H9 (cell line): ENCODE measurements around the gene ZBTB20. TPM values are rescaled to one million over a fixed set of nuclear protein-coding genes. Genes with fewer than 3 reads are reported as not detected.

ENCODE experiments used
- DNase-seq: peaks from one replicate; pipeline ENCODE4 v3.0.0-alpha.2; 2017
- H2AFZ ChIP-seq: one replicate; pipeline ENCODE4 v1.6.1; 2013; ENCODE audit warnings: mild to moderate bottlenecking, low read length, control low read depth, moderate library complexity
- H2AK5ac ChIP-seq: 2 replicates; pipeline ENCODE4 v1.6.1; 2013; ENCODE audit warnings: low read length, control low read depth, mixed read lengths; ENCODE audit not compliant: insufficient read length
- H2BK120ac ChIP-seq: one replicate; pipeline ENCODE4 v1.6.1; 2013; ENCODE audit warnings: low read depth, mild to moderate bottlenecking, low read length, control low read depth, inconsistent platforms; ENCODE audit not compliant: poor library complexity, severe bottlenecking
- H2BK12ac ChIP-seq: 2 replicates; pipeline ENCODE4 v1.6.1; 2013; ENCODE audit warnings: low read length, control low read depth, mixed read lengths, low read depth; ENCODE audit not compliant: insufficient read length
- H2BK15ac ChIP-seq: 2 replicates; pipeline ENCODE4 v1.6.1; 2013; ENCODE audit warnings: low read depth, low read length, control low read depth
- H2BK20ac ChIP-seq: one replicate; pipeline ENCODE4 v1.6.1; 2013; ENCODE audit warnings: low read depth, mild to moderate bottlenecking, low read length, control low read depth, inconsistent platforms; ENCODE audit not compliant: poor library complexity, severe bottlenecking
- H2BK5ac ChIP-seq: 2 replicates; pipeline ENCODE4 v1.6.1; 2013; ENCODE audit warnings: low read length, control low read depth, mixed read lengths; ENCODE audit not compliant: insufficient read length
- H3K14ac ChIP-seq: 2 replicates; pipeline ENCODE4 v1.6.1; 2013; ENCODE audit warnings: low read length, control low read depth; ENCODE audit not compliant: insufficient read depth
- H3K18ac ChIP-seq: 2 replicates; pipeline ENCODE4 v1.6.1; 2013; ENCODE audit warnings: low read depth, mild to moderate bottlenecking, mixed read lengths, low read length, control low read depth; ENCODE audit not compliant: insufficient read length
- H3K23ac ChIP-seq: 2 replicates; pipeline ENCODE4 v1.6.1; 2013; ENCODE audit warnings: low read length, control low read depth, mixed read lengths, low read depth; ENCODE audit not compliant: insufficient read length
- H3K23me2 ChIP-seq: 2 replicates; pipeline ENCODE4 v1.6.1; 2013; ENCODE audit warnings: low read depth, mild to moderate bottlenecking, mixed read lengths, low read length, control low read depth; ENCODE audit not compliant: insufficient read length, poor library complexity, severe bottlenecking
- H3K27ac ChIP-seq: 2 replicates; pipeline ENCODE4 v1.5.1; 2013; ENCODE audit warnings: low read length, control low read depth, mixed read lengths, low read depth; ENCODE audit not compliant: insufficient read length
- H3K27me3 ChIP-seq: 2 replicates; pipeline ENCODE4 v1.6.1; 2013; ENCODE audit warnings: low read length, control low read depth, inconsistent platforms; ENCODE audit not compliant: insufficient read depth
- H3K4ac ChIP-seq: 2 replicates; pipeline ENCODE4 v1.6.1; 2013; ENCODE audit warnings: low read depth, mild to moderate bottlenecking, control low read depth, inconsistent platforms, low read length, moderate library complexity
- H3K4me1 ChIP-seq: 2 replicates; pipeline ENCODE4 v1.6.1; 2013; ENCODE audit warnings: low read length, control low read depth, inconsistent platforms; ENCODE audit not compliant: insufficient read depth
- H3K4me2 ChIP-seq: 2 replicates; pipeline ENCODE4 v1.6.1; 2013; ENCODE audit warnings: low read length, control low read depth, mixed read lengths; ENCODE audit not compliant: insufficient read length, insufficient read depth
- H3K56ac ChIP-seq: 2 replicates; pipeline ENCODE4 v1.6.1; 2013; ENCODE audit warnings: low read depth, mild to moderate bottlenecking, mixed read lengths, low read length, control low read depth; ENCODE audit not compliant: insufficient read length
- H3K79me1 ChIP-seq: 2 replicates; pipeline ENCODE4 v1.6.1; 2013; ENCODE audit warnings: low read depth, mild to moderate bottlenecking, moderate library complexity, low read length, control low read depth, inconsistent platforms; ENCODE audit not compliant: insufficient read depth, poor library complexity, severe bottlenecking
- H3K79me2 ChIP-seq: 2 replicates; pipeline ENCODE4 v1.6.1; 2013; ENCODE audit warnings: low read length, control low read depth, inconsistent platforms; ENCODE audit not compliant: insufficient read depth
- H3K9ac ChIP-seq: 2 replicates; pipeline ENCODE4 v1.6.1; 2013; ENCODE audit warnings: low read length, control low read depth, mixed read lengths; ENCODE audit not compliant: insufficient read length; ENCODE audit errors: extremely low read depth
- H3K9me3 ChIP-seq: one replicate; pipeline ENCODE4 v1.6.1; 2013; ENCODE audit warnings: low read depth, low read length, inconsistent platforms; ENCODE audit not compliant: control insufficient read depth
- H3T11ph ChIP-seq: one replicate; pipeline ENCODE4 v1.6.1; 2013; ENCODE audit warnings: mild to moderate bottlenecking, low read length, control low read depth, inconsistent platforms
- H4K20me1 ChIP-seq: one replicate; pipeline ENCODE4 v1.6.1; 2013; ENCODE audit not compliant: control insufficient read depth, insufficient read length, insufficient read depth
- H4K5ac ChIP-seq: 2 replicates; pipeline ENCODE4 v1.6.1; 2013; ENCODE audit warnings: low read depth, mild to moderate bottlenecking, mixed read lengths, low read length, control low read depth; ENCODE audit not compliant: insufficient read length
- H4K8ac ChIP-seq: replicated peaks from 2 replicates; pipeline ENCODE4 v1.6.1; 2013; ENCODE audit warnings: low read length, control low read depth, mixed read lengths, low read depth; ENCODE audit not compliant: insufficient read length
- H4K91ac ChIP-seq: 2 replicates; pipeline ENCODE4 v1.6.1; 2013; ENCODE audit warnings: low read depth, mild to moderate bottlenecking, moderate library complexity, mixed read lengths, low read length, control low read depth; ENCODE audit not compliant: insufficient read length
- H3K27ac Mint-ChIP-seq, 3 experiments: 2 replicates in 2 of 3; 3 replicates in 1 of 3; pipeline ENCODE4 v1.8.0; 2020 to 2021; ENCODE audit warnings: mixed read lengths in 3 of 3, mild to moderate bottlenecking in 1 of 3, moderate library complexity in 1 of 3
- H3K27me3 Mint-ChIP-seq: 2 replicates; pipeline ENCODE4 v1.8.0; 2021; ENCODE audit warnings: low read depth, mild to moderate bottlenecking, moderate library complexity, mixed read lengths
- H3K36me3 Mint-ChIP-seq, 3 experiments: 2 replicates in 2 of 3; 3 replicates in 1 of 3; pipeline ENCODE4 v1.8.0; 2020 to 2021; ENCODE audit warnings: low read depth in 3 of 3, mixed read lengths in 3 of 3; ENCODE audit not compliant: insufficient read depth in 1 of 3
- H3K4me1 Mint-ChIP-seq, 2 experiments: 2 replicates each; pipeline ENCODE4 v1.8.0; 2020; ENCODE audit warnings: mixed read lengths in 2 of 2
- H3K4me3 Mint-ChIP-seq, 2 experiments: 2 replicates in 1 of 2; 3 replicates in 1 of 2; pipeline ENCODE4 v1.8.0; 2020 to 2021; ENCODE audit warnings: mild to moderate bottlenecking in 2 of 2, mixed read lengths in 2 of 2, moderate library complexity in 1 of 2
- H3K9me3 Mint-ChIP-seq, 2 experiments: 2 replicates in 1 of 2; 3 replicates in 1 of 2; pipeline ENCODE4 v1.8.0; 2020; ENCODE audit warnings: mild to moderate bottlenecking in 2 of 2, mixed read lengths in 2 of 2, moderate library complexity in 1 of 2
- CTCF ChIP-seq: fragments of 200-600 bp; sonication (generic); conservative IDR thresholded peaks from 3 replicates; pipeline ENCODE4 v1.8.0; 2021; ENCODE audit warnings: antibody characterized with exemption, mild to moderate bottlenecking
- WGBS: extraction: QIAGEN DNeasy Blood & Tissue Kit; methylation state at CpG from one replicate; pipeline ENCODE4 v1.1.7; 2013; ENCODE audit warnings: missing lambda C conversion rate, low lambda C conversion rate, mixed read lengths; ENCODE audit not compliant: insufficient read length; ENCODE audit errors: extremely low coverage; 5-methylcytosine and 5-hydroxymethylcytosine counted together
- total RNA-seq: library from RNA; stranded (reverse); gene quantifications from 2 replicates; pipeline ENCODE4 v1.2.1, GENCODE V29; 2021

ZBTB20 gene
- total RNA-seq, 1 experiment from 2014 or later = 0.70 TPM

GRCh38 chr3:114408736-114409670 lies 738.1 kb downstream of the ZBTB20 start:
- H3K36me3 Mint-ChIP-seq = no peaks in the 10 kb centered on the region
- H4K8ac ChIP-seq = no peak overlapping the region
- no peak overlapping the region for H4K91ac ChIP-seq
- H3K27me3 Mint-ChIP-seq = no peaks in the 10 kb centered on the region
- no peak overlapping the region for H3T11ph ChIP-seq
- no peaks in the 10 kb centered on the region for H3K9me3 ChIP-seq
- no peak overlapping the region for H3K56ac ChIP-seq
- WGBS = no CpG with 5 or more reads among the region's 17 CpGs
- H2BK15ac ChIP-seq = no peak overlapping the region
- no peaks in the 10 kb centered on the region for H4K20me1 ChIP-seq
- H3K4me3 Mint-ChIP-seq = no peak overlapping the region
- no peak overlapping the region for H3K9ac ChIP-seq
- H2BK120ac ChIP-seq = no peak overlapping the region
- no peak overlapping the region for H3K27ac ChIP-seq
- no peak overlapping the region for H3K23ac ChIP-seq
- H3K27ac Mint-ChIP-seq = peak overlapping the region in 1 of 3 experiments; percentile 56; a peak in 2 of 7 replicates
- H2AK5ac ChIP-seq = no peak overlapping the region
- H3K4me1 ChIP-seq = peaks cover 26% of the 10 kb centered on the region; the same call in 1 of the 2 replicates
- H2AFZ ChIP-seq = no peak overlapping the region
- peaks cover 46 to 49% of the 10 kb centered on the region in 2 experiments for H3K4me1 Mint-ChIP-seq
- H2BK12ac ChIP-seq = no peak overlapping the region
- no peak overlapping the region for H4K5ac ChIP-seq
- H3K79me2 ChIP-seq = no peaks in the 10 kb centered on the region
- H2BK20ac ChIP-seq = no peak overlapping the region
- no peak for TF ChIP-seq CTCF
- H3K27me3 ChIP-seq = no peaks in the 10 kb centered on the region
- no peaks in the 10 kb centered on the region for H3K9me3 Mint-ChIP-seq
- H3K23me2 ChIP-seq = no peaks in the 10 kb centered on the region
- no peak overlapping the region for H3K18ac ChIP-seq
- H3K4ac ChIP-seq = no peak overlapping the region
- H3K79me1 ChIP-seq = no peaks in the 10 kb centered on the region
- no peak overlapping the region for H2BK5ac ChIP-seq
- H3K4me2 ChIP-seq = no peak overlapping the region
- H3K14ac ChIP-seq = no peak overlapping the region
- no peak for DNase-seq
